HG03457 (cell line): ENCODE results near the gene SHROOM3.

Experiments
- ATAC-seq: cut with Tn5 transposase; IDR thresholded peaks from one replicate; pipeline ENCODE4 v1.9.1; 2021; ENCODE audit warnings: moderate number of reproducible peaks; ENCODE audit not compliant: unreplicated experiment

The SHROOM3 gene

GRCh38 chr4:76562836-76563453 is 127.9 kb downstream of the SHROOM3 start:
- ATAC-seq = no peak

- ATAC-seq = no peak
Measured at GRCh38 chr4:76563454-76564122, 128.6 kb downstream of the SHROOM3 start.

DNA sequence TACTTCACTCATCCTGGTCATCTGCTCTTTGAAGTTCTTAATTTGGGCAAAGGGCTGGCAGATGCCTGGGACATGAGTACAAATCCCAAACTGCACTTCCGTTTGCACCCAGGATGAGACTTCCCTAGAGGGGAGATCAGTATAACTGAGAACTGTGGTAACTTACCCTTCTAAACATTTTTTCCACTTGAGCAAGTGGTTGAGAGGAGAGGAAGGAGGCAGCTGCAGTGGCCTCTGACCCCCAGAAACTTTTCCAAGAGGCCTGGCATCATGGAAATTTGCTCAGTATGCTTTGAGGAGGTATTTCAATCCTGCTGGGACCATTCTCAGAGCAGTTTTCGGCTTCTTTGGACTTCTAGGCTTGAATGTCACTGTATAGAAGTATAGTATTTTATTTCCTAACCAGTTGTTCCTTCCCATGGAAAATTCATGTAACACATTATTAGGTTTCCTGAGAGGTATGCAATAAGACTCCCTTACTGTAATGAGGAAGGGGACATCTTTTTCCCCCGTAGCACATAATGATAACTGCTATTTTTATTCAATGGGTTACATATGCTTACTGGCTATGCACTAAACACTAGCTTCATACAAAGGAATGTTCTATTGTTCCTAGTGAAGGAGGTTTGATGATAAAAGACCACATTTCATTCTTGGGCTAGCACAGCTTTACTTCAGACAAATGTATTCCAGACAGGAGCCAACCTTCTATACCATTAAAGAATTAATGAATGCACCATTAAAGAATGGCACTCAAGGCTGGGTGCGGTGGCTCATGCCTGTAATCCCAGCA is 129.3 kb downstream of the SHROOM3 start:
- ATAC-seq = no peak

- ATAC-seq = no peak
Measured at GRCh38 chr4:76568262-76568661, 133.2 kb downstream of the SHROOM3 start.

- ATAC-seq = no peak
Measured at GRCh38 chr4:76569225-76569624, 134.2 kb downstream of the SHROOM3 start.

DNA sequence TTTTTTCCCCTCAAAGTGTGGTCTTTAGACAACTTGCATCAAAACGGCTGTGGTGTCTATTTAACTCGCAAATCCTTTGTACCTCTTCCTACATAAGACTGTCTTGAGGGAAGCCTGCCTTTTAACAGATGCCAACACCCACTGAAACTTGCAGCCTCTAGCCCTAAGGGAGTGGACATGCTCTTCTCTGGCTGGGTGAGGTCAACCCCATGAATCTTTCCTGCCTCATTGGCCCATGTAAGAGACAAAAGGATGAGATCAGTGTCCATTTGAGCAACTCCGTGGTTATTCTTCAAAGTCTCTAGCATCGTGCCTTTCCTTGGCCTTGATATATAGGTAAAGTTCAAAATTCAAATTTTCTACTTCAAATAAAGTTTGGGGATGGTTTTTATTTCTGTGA is 134.7 kb downstream of the SHROOM3 start:
- no peak for ATAC-seq

DNA sequence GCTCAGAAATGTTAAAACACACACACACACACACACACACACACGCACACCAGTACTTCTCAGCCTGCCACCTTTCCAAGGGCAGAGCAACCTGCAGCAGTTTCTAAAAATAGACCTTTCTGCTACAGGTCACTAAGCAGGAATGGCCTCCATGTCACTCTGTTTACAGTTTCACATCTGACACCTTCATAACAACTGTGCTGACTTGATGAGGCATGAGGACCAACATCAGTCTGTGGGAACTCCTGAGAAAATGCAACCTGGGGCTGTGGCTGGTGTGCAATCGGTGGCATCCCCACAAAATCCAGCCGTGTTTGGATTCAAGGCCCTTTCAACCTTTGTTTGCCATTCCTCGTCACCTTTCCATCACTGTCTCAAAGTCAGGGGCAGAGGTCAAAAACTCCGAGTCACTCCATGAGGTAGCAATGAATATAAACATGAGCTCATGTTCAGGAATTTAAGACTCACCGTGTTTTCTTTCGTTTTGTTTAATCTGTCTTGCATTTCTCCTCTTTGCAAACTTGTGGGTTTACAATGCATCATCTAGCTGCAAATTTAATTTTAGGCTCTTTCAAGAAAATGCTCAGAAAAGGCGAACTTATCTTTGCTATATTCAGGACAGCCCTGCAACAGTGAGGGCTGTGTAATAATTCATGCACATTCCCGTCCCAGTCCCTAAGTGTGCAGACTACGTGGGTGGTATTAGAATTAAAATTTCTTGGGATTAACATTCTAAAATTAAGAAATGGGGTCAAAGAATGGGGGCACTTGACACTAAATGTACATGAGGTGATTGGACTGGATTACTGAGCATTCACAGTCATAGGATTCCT is 135.3 kb downstream of the SHROOM3 start:
- no peak for ATAC-seq

DNA sequence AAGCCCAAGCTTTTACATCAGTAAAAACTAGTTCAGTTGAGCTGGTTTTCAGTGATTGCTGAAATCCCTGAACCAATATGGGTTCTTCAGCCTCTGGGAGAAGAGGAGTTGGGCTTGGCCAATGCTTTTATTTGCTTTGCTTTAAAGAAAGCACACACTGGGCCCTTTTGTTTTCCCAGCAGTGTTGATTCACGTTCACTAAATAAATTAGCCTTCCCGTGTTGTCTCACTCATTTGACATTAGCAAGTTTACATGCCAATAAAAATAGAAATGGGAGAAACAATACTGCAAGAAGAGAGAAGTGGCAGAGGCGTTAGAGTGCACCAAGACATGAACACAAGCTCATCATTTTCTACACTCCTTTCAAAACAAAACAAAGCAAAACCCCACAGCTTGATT is 136.2 kb downstream of the SHROOM3 start:
- ATAC-seq = no peak

DNA sequence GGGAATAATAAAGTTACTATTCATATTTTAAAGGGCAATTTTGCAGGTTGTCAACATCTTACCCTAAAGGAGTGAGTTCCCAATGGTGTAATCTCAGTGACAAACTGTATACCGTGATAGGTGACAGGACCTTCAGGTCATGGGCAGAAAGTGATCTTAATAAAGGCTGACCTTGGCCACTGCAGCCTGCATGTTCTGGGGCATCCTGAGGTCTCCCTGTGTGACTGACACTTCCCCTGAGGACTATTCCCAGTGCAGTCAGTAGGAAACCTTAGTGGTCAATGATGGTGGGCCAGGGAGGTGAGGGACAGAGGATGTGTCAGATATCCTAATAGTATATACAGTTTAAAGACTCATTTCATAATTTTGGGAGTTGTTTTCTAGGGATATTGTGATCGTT is 137.2 kb downstream of the SHROOM3 start:
- no peak for ATAC-seq

- ATAC-seq = no peak
Measured at GRCh38 chr4:76576824-76577223, 141.8 kb downstream of the SHROOM3 start.

- no peak for ATAC-seq
Measured at GRCh38 chr4:76578002-76578560, 143.1 kb downstream of the SHROOM3 start.

DNA sequence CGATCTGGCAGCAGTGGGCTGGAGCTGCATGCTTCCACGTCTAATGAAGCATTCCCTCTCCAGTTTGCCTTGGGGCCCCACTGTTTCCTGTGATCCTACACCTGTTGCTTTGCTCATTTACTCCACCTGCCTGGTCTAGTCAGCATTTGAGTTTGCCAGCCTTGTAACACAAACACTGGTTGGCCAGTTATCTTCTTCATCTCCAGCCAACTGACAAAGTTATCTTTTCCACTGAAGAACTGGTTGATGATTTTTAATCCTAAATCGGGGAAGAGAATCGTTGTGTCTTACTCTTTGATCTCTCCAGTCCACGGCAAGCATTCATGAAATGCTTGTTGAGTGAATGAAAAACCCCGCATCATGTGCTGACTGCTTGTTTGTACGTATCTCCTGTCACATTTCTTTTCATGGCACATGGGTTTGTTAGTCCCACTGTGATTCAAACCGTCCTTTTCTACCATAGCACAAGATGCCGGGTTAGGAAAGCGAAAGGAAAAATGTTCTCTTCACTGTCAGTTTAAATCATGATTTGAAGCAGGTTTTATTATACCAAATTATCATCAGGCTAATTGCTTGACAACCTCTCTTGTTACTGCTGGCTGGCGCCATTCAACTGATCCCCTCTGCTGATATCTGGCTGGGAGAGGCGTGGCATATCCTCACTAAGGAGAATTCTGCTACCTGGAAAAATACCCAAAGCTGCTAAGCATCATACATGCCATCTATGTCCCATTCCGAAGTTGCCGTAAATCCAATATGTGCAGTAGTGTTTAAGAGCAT is 144.8 kb downstream of the SHROOM3 start:
- ATAC-seq = no peak

GRCh38 chr4:76581077-76581962 is 146.3 kb downstream of the SHROOM3 start:
- no peak for ATAC-seq

DNA sequence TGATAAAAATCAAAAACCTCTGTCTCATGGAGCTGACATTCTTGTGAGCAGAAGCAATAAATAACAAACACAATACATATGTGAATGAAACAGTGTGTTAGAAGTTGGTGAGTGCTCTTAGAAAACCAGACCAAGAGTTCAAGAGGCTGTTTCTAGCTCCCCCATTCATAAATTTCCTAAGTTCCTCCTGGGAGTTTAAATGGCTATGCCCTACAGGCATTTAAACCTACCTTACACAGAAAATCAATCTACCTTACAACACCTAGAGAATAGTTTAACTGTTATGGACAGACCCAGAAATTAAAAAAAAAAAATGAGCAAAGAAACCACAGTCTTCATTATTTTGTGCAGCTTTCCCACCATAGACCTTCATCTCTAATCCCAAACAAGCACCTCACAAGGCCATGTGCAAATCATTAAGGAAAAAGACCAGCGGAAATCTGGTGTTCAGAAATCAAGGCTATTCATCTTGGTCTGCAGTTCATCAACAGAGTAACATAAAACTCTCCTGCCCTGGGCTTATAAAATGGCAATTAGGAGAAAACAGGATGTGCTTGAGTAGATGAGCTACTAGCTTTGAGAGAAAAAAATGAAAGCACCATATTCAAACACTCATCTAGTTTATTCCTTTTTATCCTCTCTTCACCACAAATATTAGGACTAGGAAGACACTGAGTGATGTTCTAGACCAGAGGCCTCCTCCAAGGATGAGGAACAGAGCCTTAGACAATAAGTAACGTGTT is 147.2 kb downstream of the SHROOM3 start:
- no peak for ATAC-seq

DNA sequence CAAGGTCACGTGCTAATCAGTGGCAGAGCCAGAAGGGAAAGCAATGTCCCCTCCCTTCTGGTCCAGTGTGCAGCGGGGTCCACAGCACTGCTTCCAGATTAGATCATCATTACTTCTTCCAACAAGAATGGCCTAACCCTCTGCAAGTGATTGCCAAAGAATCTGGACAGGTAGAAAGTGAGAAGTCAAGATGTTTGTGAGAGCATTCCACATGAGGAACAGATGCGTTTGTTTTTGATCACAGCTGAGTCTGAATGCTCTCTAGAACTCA is 147.7 kb downstream of the SHROOM3 start:
- no peak for ATAC-seq

DNA sequence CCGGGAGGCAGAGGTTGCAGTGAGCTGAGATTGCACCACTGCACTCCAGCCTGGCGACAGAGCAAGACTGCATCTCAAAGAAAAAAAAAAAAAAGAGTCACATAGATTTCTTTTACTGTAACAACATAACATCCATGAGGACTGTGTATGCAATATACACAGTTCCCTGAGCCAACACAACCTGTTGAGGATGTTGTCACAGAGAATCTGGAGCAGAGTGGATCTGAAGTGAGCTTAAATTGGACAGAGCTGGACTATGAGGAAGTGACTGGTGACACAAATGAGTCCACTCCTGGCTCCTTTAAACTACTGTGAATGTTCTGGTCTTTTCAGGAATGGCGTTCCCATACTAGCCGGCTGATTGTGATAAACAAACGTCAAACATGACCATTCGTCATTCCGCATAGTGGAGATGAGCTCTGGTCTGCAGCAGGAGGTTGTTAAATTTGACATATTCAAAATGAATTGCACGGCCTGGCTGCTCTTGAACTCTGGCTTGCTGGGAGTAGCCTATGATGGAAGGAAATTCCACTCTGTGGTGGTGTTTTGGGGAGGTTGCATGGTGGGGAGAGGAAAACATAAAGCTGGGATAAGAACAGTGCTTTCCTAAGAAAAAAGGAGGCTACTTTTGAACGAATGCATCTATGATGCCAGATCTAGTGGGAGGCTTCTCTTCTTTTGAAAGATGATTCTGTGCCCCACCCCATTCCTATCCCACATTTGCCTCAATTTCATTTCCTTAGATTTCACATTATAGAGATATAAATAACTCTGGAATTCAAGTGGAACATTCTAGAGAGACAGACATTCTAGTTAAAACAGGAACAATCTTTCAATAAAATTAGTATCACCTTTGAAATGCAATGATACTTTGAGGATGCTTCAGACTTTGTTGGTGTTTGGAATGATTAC is 149.5 kb downstream of the SHROOM3 start:
- ATAC-seq = no peak

GRCh38 chr4:76585272-76585671 is 150.2 kb downstream of the SHROOM3 start:
- no peak for ATAC-seq

DNA sequence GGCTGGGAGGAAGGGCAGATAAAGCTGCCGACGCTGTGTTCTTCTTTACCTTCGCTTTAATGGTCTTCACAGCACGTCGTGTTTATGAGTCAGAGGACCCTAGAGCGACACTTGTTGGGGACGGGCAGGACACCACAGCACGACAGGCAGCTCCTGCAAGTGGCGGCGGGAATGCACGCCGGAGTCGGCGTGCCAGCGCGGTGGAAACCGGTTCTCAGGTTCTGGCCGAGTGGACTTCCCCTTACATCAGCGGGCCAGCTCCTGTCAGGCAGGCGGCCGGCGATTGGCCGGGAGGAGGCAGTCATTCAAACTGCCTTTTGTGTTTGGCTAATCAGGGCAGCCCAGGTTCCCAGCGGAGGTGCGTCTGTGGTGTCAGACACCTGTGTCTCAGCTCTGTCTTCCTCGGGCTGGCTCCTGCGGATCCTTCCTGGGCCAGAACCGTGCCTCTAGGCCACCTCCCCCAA is 150.9 kb downstream of the SHROOM3 start:
- no peak for ATAC-seq
